Subcutaneous abdominal adipose tissue (tissue), 5 donors: ENCODE measurements around the gene AGFG2.
"Not testable (repeated sequence)": the region's sequence is repeated elsewhere in the genome, so short reads cannot be mapped to it uniquely, and the experiment has no call there.

Experiments used
- H3K27ac ChIP-seq: one replicate; pipeline ENCODE4 v1.7.0; 2013; ENCODE audit warnings: low read depth, mild to moderate bottlenecking, inconsistent platforms, low read length, moderate library complexity
- H3K27me3 ChIP-seq, 5 donors: one replicate each; pipeline ENCODE4 v1.7.0; 2013; ENCODE audit warnings: low read length in 5 of 5, inconsistent platforms in 1 of 5; ENCODE audit not compliant: control insufficient read depth in 5 of 5, insufficient read depth in 4 of 5
- H3K36me3 ChIP-seq, 5 donors: one replicate each; pipeline ENCODE4 v1.7.0; 2013; ENCODE audit warnings: low read length in 5 of 5; ENCODE audit not compliant: control insufficient read depth in 5 of 5, insufficient read depth in 5 of 5
- H3K4me1 ChIP-seq, 5 donors: one replicate each; pipeline ENCODE4 v1.7.0; 2013; ENCODE audit warnings: low read length in 5 of 5, mild to moderate bottlenecking in 3 of 5, moderate library complexity in 1 of 5; ENCODE audit not compliant: control insufficient read depth in 5 of 5, insufficient read depth in 5 of 5
- H3K4me3 ChIP-seq, 5 donors: one replicate each; pipeline ENCODE4 v1.7.0; 2013; ENCODE audit warnings: low read length in 5 of 5, low read depth in 1 of 5
- H3K9ac ChIP-seq, 5 donors: one replicate each; pipeline ENCODE4 v1.7.0; 2013; ENCODE audit warnings: low read length in 5 of 5, mild to moderate bottlenecking in 4 of 5, moderate library complexity in 3 of 5
- H3K9me3 ChIP-seq, 5 donors: one replicate each; pipeline ENCODE4 v1.7.0; 2013; ENCODE audit warnings: low read length in 5 of 5; ENCODE audit not compliant: control insufficient read depth in 5 of 5
- donor health status: healthy.
- donor health status: healthy.
- donor health status: healthy.
- donor health status: healthy.
- donor health status: healthy.

The AGFG2 gene

DNA sequence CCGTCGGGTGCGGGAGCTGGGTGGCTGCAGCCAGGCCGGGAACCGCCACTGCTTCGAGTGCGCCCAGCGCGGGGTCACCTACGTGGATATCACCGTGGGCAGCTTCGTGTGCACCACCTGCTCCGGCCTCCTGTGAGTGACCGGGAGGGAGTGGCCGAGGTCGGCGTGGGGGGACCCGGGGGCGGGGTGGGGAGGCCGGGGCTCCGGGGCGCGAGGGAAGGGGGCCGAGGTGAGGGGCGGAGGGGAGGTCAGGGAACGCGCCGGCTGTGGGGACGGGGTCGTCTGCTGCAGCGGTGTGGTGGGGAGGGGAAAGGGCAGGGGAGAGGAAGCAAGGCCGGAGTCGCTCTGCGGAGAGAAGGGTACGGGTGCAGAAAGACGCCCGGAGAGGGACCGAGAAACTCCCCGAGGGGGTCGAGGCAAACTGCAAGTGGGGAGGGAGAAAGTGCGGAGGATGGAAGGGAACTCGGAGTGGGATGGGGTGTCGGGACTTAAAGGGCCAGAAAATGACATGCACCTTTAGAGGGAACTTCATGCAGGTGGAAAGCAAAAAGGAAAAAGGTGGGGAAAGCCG, 518 bp downstream of the AGFG2 start:
- no peak overlapping the region for H3K27ac ChIP-seq
- H3K27me3 ChIP-seq, result no peaks in the 10 kb centered on the region
- H3K9ac ChIP-seq, result peak overlapping the region in 4 of 5 donors; percentile 51 to 79 (median 62)
- H3K4me3 ChIP-seq, result peak overlapping the region; percentile 70 to 85 (median 78)
- H3K36me3 ChIP-seq, result no peaks in the 10 kb centered on the region
- peaks cover 3 to 20% (median 14%) of the 10 kb centered on the region in 5 donors for H3K4me1 ChIP-seq
- H3K9me3 ChIP-seq, result no peaks in the 10 kb centered on the region

DNA sequence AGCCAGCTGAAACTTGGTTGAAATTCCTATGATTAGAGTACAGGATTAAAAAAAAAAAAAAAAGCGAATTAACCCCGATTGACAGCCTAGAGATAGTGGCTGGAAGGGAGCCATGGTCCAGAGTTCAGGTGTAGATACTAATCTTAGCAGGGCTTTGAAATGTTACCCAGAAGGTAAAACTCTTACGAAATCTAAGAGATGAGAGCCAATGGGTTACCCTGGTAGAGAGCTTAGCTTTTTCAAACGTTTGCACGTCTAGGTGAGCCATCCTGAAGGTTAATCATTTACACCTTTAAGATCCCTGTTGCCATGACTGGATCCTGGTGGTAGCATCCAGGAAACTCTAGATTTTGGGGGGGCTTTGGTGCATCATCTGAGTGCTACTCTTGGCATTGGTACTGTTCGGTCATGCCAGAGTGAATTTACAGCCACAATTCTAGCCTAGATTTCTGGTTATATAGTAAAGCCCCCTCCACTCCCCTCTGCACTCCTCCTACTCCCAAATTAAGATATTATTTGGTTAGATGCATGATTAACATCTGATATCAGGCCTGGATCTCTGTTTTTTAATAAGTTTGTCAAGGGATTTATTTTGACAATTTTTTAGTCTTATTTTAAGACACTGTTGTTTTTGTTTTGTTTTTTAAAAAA, 1.2 kb downstream of the AGFG2 start:
- peaks cover 4 to 27% (median 17%) of the 10 kb centered on the region in 5 donors for H3K4me1 ChIP-seq
- no peaks in the 10 kb centered on the region for H3K36me3 ChIP-seq
- H3K9ac ChIP-seq, result peak overlapping the region; percentile 28 to 79 (median 51)
- H3K4me3 ChIP-seq, result peak overlapping the region; percentile 70 to 85 (median 78)
- H3K27me3 ChIP-seq, result no peaks in the 10 kb centered on the region
- H3K27ac ChIP-seq, result no peak overlapping the region
- H3K9me3 ChIP-seq, result no peaks in the 10 kb centered on the region

- not testable (repeated sequence) for H3K4me3 ChIP-seq, H3K27ac ChIP-seq, H3K9me3 ChIP-seq, H3K9ac ChIP-seq, H3K27me3 ChIP-seq, H3K36me3 ChIP-seq
- peaks cover 8 to 38% (median 24%) of the 10 kb centered on the region in 5 donors for H3K4me1 ChIP-seq
Measured at GRCh38 chr7:100541309-100541708, 2.3 kb downstream of the AGFG2 start.

- H3K27ac ChIP-seq, result no peak overlapping the region
- H3K9ac ChIP-seq, result no peak overlapping the region
- no peaks in the 10 kb centered on the region for H3K36me3 ChIP-seq
- no peaks in the 10 kb centered on the region for H3K27me3 ChIP-seq
- no peaks in the 10 kb centered on the region for H3K9me3 ChIP-seq
- H3K4me1 ChIP-seq, result peaks cover 14 to 56% (median 26%) of the 10 kb centered on the region in 5 donors
- H3K4me3 ChIP-seq, result no peak overlapping the region
Measured at GRCh38 chr7:100543586-100543985, 4.6 kb downstream of the AGFG2 start.

- Histone ChIP-seq H3K4me3 (no peak overlapping the region), H3K36me3 (peaks cover 0 to 4% (median 0%) of the 10 kb centered on the region in 5 donors), H3K27me3 (no peaks in the 10 kb centered on the region), H3K27ac (peak overlapping the region; percentile 83), H3K4me1 (peaks cover 14 to 62% (median 25%) of the 10 kb centered on the region in 5 donors), H3K9ac (peak overlapping the region in 1 of 5 donors; percentile 8), H3K9me3 (no peaks in the 10 kb centered on the region)
Measured at GRCh38 chr7:100544386-100544785, 5.4 kb downstream of the AGFG2 start.

- peak overlapping the region; percentile 83 for H3K27ac ChIP-seq
- H3K9ac ChIP-seq, result peak overlapping the region in 2 of 5 donors; percentile 19 to 33
- peaks cover 9 to 57% (median 20%) of the 10 kb centered on the region in 5 donors for H3K4me1 ChIP-seq
- no peak overlapping the region for H3K4me3 ChIP-seq
- H3K9me3 ChIP-seq, result no peaks in the 10 kb centered on the region
- H3K27me3 ChIP-seq, result no peaks in the 10 kb centered on the region
- peaks cover 0 to 4% (median 0%) of the 10 kb centered on the region in 5 donors for H3K36me3 ChIP-seq
Measured at GRCh38 chr7:100544967-100545359, 6.0 kb downstream of the AGFG2 start.

DNA sequence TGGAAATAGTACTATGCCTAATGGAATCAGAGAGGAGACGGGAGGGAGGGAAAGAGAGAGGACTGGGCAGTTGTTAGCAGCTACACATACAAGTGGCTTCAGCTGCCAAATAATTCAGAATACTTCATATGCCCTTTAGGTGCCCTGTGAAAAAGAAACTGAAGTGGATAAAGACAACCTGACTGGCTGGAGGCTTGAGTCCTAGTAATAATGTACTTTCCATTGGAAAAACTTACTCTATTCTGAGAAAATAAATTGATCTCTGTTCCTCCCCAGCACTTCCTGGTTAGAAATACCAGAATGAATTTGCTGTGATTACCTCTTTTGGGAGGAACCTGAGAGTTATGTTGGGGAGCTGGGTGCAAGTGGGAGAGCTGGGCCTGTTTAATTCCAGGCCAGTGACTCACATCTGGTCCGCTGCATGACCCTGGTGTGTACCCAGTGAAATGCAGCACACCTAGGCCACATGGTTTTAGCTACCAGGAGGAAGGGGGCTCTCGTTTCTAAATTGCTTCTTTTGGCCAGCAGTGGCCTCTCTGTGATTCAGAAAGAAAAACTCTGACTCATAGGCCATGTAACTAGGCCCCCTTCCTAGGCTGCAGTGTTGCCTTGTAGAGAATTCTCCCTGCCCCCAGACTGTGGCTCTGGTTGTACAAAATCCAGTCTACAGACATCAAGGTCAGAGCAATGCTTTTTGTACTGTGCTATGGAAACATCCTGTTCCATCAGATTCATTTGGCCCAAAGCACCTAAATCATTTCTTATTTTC, 6.5 kb downstream of the AGFG2 start:
- Histone ChIP-seq H3K9me3 (no peaks in the 10 kb centered on the region), H3K4me3 (no peak overlapping the region), H3K9ac (peak overlapping the region in 3 of 5 donors; percentile 19 to 49 (median 45)), H3K4me1 (peaks cover 6 to 52% (median 15%) of the 10 kb centered on the region in 5 donors), H3K27me3 (no peaks in the 10 kb centered on the region), H3K27ac (peak overlapping the region; percentile 83), H3K36me3 (peaks cover 0 to 7% (median 2%) of the 10 kb centered on the region in 5 donors)

- peaks cover 6 to 52% (median 15%) of the 10 kb centered on the region in 5 donors for H3K4me1 ChIP-seq
- peak overlapping the region; percentile 83 for H3K27ac ChIP-seq
- peak overlapping the region in 2 of 5 donors; percentile 45 to 56 for H3K9ac ChIP-seq
- H3K4me3 ChIP-seq, result peak overlapping the region in 1 of 5 donors; percentile 36
- no peaks in the 10 kb centered on the region for H3K27me3 ChIP-seq
- peaks cover 0 to 9% (median 2%) of the 10 kb centered on the region in 5 donors for H3K36me3 ChIP-seq
- no peaks in the 10 kb centered on the region for H3K9me3 ChIP-seq
Measured at GRCh38 chr7:100546129-100546925, 7.3 kb downstream of the AGFG2 start.

DNA sequence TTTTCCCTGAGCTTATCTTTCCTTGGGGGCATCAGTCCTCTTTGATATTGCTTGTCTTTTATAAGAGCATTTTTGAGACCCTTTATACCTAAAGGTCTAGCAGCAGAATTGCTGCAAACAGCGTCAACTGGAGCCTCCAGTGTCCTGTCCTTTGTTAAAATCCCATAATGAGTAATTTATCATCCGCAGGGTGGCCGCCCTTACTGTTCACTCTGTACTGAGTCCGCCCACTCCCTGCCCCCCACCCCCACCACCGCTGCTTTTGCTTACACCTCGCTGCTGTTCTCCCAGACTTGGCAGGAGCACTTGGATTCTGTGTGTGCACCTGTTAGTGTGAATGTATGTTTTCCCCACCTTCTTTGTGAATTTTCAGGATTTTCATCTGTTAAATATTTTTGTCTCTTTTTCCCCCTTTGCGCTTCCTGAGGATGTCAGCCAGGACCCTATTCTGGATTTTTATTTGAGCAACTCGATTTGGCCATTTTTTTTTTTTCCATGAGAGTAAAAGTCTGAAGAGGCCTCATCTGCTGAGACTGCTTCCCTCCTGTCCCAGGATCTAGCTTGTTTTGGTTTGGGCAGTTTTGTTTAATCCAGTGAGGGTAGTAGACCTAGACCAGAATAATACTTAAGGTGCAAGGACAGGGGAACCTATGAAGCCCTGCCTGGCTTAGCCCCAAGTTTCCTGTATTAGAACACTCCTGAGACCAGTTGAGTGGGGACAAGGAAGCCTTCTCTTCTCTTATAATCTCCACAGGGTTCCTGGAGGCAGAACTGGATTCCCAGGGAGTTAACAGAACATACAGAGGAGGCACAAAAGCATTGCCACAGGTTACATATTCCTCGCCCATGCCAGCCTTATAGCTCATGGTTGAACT, 8.2 kb downstream of the AGFG2 start:
- Histone ChIP-seq H3K4me3 (no peak overlapping the region), H3K4me1 (peaks cover 6 to 52% (median 15%) of the 10 kb centered on the region in 5 donors), H3K9ac (peak overlapping the region in 3 of 5 donors; percentile 21 to 56 (median 39))

More for the DNA sequence above, 8.2 kb downstream of the AGFG2 start:
- no peaks in the 10 kb centered on the region for H3K9me3 ChIP-seq
- peak overlapping the region; percentile 83 for H3K27ac ChIP-seq
- no peaks in the 10 kb centered on the region for H3K27me3 ChIP-seq
- peaks cover 0 to 12% (median 2%) of the 10 kb centered on the region in 5 donors for H3K36me3 ChIP-seq
